Breast epithelium (tissue), 3 donors: ENCODE results near the gene KIAA0753.

Experiments used
- POLR2A ChIP-seq: fragments of 450-650 bp; IDR thresholded peaks from one replicate; pipeline ENCODE4 v1.6.1; 2016; ENCODE audit warnings: antibody characterized with exemption, mild to moderate bottlenecking, moderate library complexity
- TF ChIP-seq, protein P1 (sequence below), 3 donors: fragments of 450-650 bp; IDR thresholded peaks; one replicate each; pipeline ENCODE4 v1.5.1; 2016 to 2017; ENCODE audit warnings: antibody characterized with exemption in 3 of 3, mild to moderate bottlenecking in 3 of 3, moderate library complexity in 3 of 3

DNA sequence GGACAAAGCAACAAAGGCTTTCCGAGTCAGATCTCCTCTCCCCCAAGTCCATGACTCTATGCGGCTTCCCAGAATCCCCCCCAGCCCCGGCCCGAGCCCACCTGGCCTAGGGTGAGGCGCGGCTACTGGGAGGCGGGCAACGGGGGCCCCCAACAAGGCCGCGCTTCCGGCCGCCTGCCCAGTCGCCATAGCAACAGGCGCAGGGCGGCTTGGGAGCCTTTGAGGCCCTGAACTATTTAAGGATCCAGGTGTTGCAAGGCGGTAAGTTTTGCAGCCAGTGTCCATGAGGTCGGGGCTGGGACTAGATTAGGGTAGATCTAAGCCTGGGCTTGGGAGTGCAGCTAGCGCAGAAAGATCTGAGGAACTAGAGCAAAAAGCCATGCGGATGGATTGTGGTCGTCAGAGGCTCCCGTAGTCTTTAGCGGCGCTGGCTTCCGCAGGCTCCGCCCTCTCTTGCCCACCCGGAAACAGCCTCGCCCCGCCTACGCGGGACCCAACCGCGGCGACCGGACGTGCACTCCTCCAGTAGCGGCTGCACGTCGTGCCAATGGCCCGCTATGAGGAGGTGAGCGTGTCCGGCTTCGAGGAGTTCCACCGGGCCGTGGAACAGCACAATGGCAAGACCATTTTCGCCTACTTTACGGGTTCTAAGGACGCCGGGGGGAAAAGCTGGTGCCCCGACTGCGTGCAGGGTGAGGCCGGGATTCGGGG is at the start of gene KIAA0753, which contains the start of gene TXNDC17:
- TF ChIP-seq, protein P1, sequence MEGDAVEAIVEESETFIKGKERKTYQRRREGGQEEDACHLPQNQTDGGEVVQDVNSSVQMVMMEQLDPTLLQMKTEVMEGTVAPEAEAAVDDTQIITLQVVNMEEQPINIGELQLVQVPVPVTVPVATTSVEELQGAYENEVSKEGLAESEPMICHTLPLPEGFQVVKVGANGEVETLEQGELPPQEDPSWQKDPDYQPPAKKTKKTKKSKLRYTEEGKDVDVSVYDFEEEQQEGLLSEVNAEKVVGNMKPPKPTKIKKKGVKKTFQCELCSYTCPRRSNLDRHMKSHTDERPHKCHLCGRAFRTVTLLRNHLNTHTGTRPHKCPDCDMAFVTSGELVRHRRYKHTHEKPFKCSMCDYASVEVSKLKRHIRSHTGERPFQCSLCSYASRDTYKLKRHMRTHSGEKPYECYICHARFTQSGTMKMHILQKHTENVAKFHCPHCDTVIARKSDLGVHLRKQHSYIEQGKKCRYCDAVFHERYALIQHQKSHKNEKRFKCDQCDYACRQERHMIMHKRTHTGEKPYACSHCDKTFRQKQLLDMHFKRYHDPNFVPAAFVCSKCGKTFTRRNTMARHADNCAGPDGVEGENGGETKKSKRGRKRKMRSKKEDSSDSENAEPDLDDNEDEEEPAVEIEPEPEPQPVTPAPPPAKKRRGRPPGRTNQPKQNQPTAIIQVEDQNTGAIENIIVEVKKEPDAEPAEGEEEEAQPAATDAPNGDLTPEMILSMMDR (IDR thresholded peaks at IDR 0.05): no peak
- peak; percentile 61 for TF ChIP-seq POLR2A
